B cell (primary cell): ENCODE data around the gene ENTHD1.

Source experiments
- CTCF ChIP-seq: fragments of 200-600 bp; IDR thresholded peaks from one replicate; pipeline ENCODE4 v1.8.0; 2022; ENCODE audit warnings: antibody characterized with exemption, mild to moderate bottlenecking
- EZH2 ChIP-seq: IDR thresholded peaks from 2 replicates; pipeline ENCODE4 v1.6.1; 2012; ENCODE audit warnings: borderline replicate concordance, low read depth, mild to moderate bottlenecking, moderate library complexity, low read length; ENCODE audit not compliant: insufficient read depth, poor library complexity, severe bottlenecking

- TF ChIP-seq CTCF = no peak
- no peak for TF ChIP-seq EZH2
These were observed 15.2 kb upstream of the ENTHD1 start for GRCh38 chr22:39908737-39909136.
